Caco-2 (cell line): ENCODE results near the gene STT3B. TPM values are rescaled to one million over a fixed set of nuclear protein-coding genes. Genes with fewer than 3 reads are reported as not detected.

Source experiments
- BruUV-seq: library from RNA; stranded (reverse); fragments of 400-500 nt; replicated peaks from 2 replicates; lab custom pipeline; 2021; lab: Mats Ljungman, UMichigan
- CTCF ChIA-PET: fragments of 300-600 bp; sonication (Branson Sonifier 250); formaldehyde crosslinking; loops from one replicate; lab custom pipeline; 2022; ENCODE audit warnings: antibody characterized with exemption; lab: Charles Lee
- POLR2A ChIA-PET: fragments of 300-600 bp; sonication (Branson Sonifier 250); formaldehyde crosslinking; loops from one replicate; lab custom pipeline; 2022; ENCODE audit warnings: antibody characterized with exemption; lab: Charles Lee
- DNase-seq, 2 experiments: peaks; one replicate each; pipeline versions ENCODE4 v3.0.0 to v3.0.0-alpha.2; 2020 to 2022
- H3K27me3 ChIP-seq: replicated peaks from 2 replicates; pipeline ENCODE4 v1.6.0; 2011; ENCODE audit warnings: low read length; ENCODE audit not compliant: control insufficient read depth, insufficient read depth
- H3K36me3 ChIP-seq: 2 replicates; pipeline ENCODE4 v1.5.1; 2011; ENCODE audit warnings: low read length; ENCODE audit not compliant: control insufficient read depth, insufficient read depth
- H3K4me1 ChIP-seq: fragments of 250-450 bp; sonication (Bioruptor Pico); 2 replicates; pipeline ENCODE4 v1.5.1; 2020; ENCODE audit warnings: mild to moderate bottlenecking
- H3K4me3 ChIP-seq: 2 replicates; pipeline ENCODE4 v1.5.1; 2011; ENCODE audit warnings: low read depth, mild to moderate bottlenecking, control low read depth, low read length
- H3K9me3 ChIP-seq: fragments of 250-450 bp; sonication (Bioruptor Pico); 2 replicates; pipeline ENCODE4 v1.5.1; 2020; ENCODE audit warnings: mild to moderate bottlenecking, moderate library complexity
- H3K27ac Mint-ChIP-seq: one replicate; pipeline ENCODE4 v1.8.0; 2022; ENCODE audit warnings: mixed read lengths; ENCODE audit not compliant: unreplicated experiment
- H3K27me3 Mint-ChIP-seq: one replicate; pipeline ENCODE4 v1.8.0; 2022; ENCODE audit warnings: mixed read lengths; ENCODE audit not compliant: insufficient read depth, unreplicated experiment
- H3K36me3 Mint-ChIP-seq: one replicate; pipeline ENCODE4 v1.8.0; 2022; ENCODE audit warnings: mild to moderate bottlenecking, mixed read lengths; ENCODE audit not compliant: insufficient read depth, unreplicated experiment
- H3K4me1 Mint-ChIP-seq: one replicate; pipeline ENCODE4 v1.8.0; 2022; ENCODE audit warnings: low read depth, mixed read lengths; ENCODE audit not compliant: unreplicated experiment
- H3K4me3 Mint-ChIP-seq: one replicate; pipeline ENCODE4 v1.8.0; 2022; ENCODE audit warnings: mild to moderate bottlenecking, moderate library complexity, mixed read lengths; ENCODE audit not compliant: unreplicated experiment
- H3K9me3 Mint-ChIP-seq: one replicate; pipeline ENCODE4 v1.8.0; 2022; ENCODE audit warnings: mixed read lengths; ENCODE audit not compliant: unreplicated experiment
- CTCF ChIP-seq, 2 experiments: fragments of 200-600 bp in 1 of 2; IDR thresholded peaks; 1 replicate in 1 of 2; 2 replicates in 1 of 2; pipeline versions ENCODE4 v1.5.1 to v1.8.0; 2011 to 2022; ENCODE audit warnings: antibody characterized with exemption in 1 of 2, control low read depth in 1 of 2, inconsistent platforms in 1 of 2, low read depth in 1 of 2, low read length in 1 of 2, mild to moderate bottlenecking in 1 of 2, moderate library complexity in 1 of 2; ENCODE audit not compliant: insufficient read depth in 1 of 2, severe bottlenecking in 1 of 2, unreplicated experiment in 1 of 2
- intact Hi-C: fragments of 100-400 bp; cut with micrococcal nuclease; formaldehyde crosslinking; loops from one replicate; pipeline ENCODE4 v1.10.0; 2022; ENCODE audit not compliant: unreplicated experiment
- total RNA-seq: library from RNA; stranded (reverse); gene quantifications from 2 replicates; pipeline ENCODE4 v1.2.3, GENCODE V29; 2022

STT3B gene
- total RNA-seq, 1 experiment from 2014 or later, result 162 TPM

- no peak overlapping the region for H3K4me3 Mint-ChIP-seq
- H3K36me3 ChIP-seq, result no peaks in the 10 kb centered on the region
- H3K27me3 ChIP-seq, result no peaks in the 10 kb centered on the region
- H3K4me1 ChIP-seq, result no peaks in the 10 kb centered on the region
- H3K27me3 Mint-ChIP-seq, result no peaks in the 10 kb centered on the region
- no peaks in the 10 kb centered on the region for H3K9me3 Mint-ChIP-seq
- no peaks in the 10 kb centered on the region for H3K4me1 Mint-ChIP-seq
- ChIA-PET POLR2A (no interaction called here), CTCF (no interaction called here)
- TF ChIP-seq CTCF (IDR thresholded peaks at IDR 0.05; ENCODE audit: insufficient read depth in 1 of 2, low read depth in 1 of 2, low read length in 1 of 2, severe bottlenecking in 1 of 2, unreplicated experiment in 1 of 2), result no peak
- DNase-seq, result no peak
- BruUV-seq, result no TSS peak
- H3K36me3 Mint-ChIP-seq, result peaks cover 59% of the 10 kb centered on the region
- H3K9me3 ChIP-seq, result no peaks in the 10 kb centered on the region
- no peak overlapping the region for H3K4me3 ChIP-seq
- intact Hi-C loops, result no loop called here
- H3K27ac Mint-ChIP-seq, result no peak overlapping the region
Observed at GRCh38 chr3:31622636-31623288, 90.0 kb downstream of the STT3B start.

- ChIA-PET POLR2A (no interaction called here), CTCF (interaction anchor here (0.5 to 0.6 kb wide), 2 partner anchors 58 to 1011 kb away, joined by 3 to 4 read pairs; no protein-coding TSS in a partner anchor)
- Histone ChIP-seq H3K36me3 (no peaks in the 10 kb centered on the region), H3K4me3 (no peak overlapping the region), H3K4me1 (no peaks in the 10 kb centered on the region), H3K27me3 (no peaks in the 10 kb centered on the region), H3K9me3 (no peaks in the 10 kb centered on the region)
- H3K4me1 Mint-ChIP-seq, result no peaks in the 10 kb centered on the region
- H3K9me3 Mint-ChIP-seq, result no peaks in the 10 kb centered on the region
- no peaks in the 10 kb centered on the region for H3K27me3 Mint-ChIP-seq
- DNase-seq, result no peak
- intact Hi-C loops, result no loop called here
- H3K36me3 Mint-ChIP-seq, result peaks cover 68% of the 10 kb centered on the region
- TF ChIP-seq CTCF (IDR thresholded peaks at IDR 0.05; ENCODE audit: insufficient read depth in 1 of 2, low read depth in 1 of 2, low read length in 1 of 2, severe bottlenecking in 1 of 2, unreplicated experiment in 1 of 2), result no peak
- no peak overlapping the region for H3K4me3 Mint-ChIP-seq
- H3K27ac Mint-ChIP-seq, result no peak overlapping the region
- no TSS peak for BruUV-seq
Observed at GRCh38 chr3:31624083-31624709, 91.5 kb downstream of the STT3B start.

DNA sequence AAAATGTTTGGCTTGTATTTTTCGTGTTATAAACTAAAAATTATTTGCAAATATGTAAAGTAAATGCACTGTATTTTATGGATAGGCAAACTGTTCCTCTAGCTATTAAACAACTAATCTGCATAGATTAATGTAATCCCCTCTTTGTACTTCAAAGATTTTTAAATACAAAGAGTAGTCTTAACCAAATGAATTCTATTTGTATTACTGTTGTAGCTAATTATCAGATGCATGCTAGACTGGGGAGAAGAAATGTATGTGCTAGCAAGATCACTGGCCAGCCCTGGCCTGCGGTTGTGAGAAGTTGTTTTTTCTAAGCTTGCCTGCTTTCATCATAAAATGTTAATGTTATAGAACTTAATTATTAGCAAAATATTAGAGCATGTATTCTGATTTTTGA is 92.6 kb downstream of the STT3B start:
- Mint-ChIP-seq H3K36me3 (peaks cover 70% of the 10 kb centered on the region), H3K9me3 (no peaks in the 10 kb centered on the region), H3K4me1 (no peaks in the 10 kb centered on the region), H3K4me3 (no peak overlapping the region), H3K27me3 (no peaks in the 10 kb centered on the region), H3K27ac (no peak overlapping the region)
- no peak for TF ChIP-seq CTCF (IDR thresholded peaks at IDR 0.05; ENCODE audit: insufficient read depth in 1 of 2, low read depth in 1 of 2, low read length in 1 of 2, severe bottlenecking in 1 of 2, unreplicated experiment in 1 of 2)
- no peaks in the 10 kb centered on the region for H3K4me1 ChIP-seq
- H3K36me3 ChIP-seq, result no peaks in the 10 kb centered on the region
- no peak overlapping the region for H3K4me3 ChIP-seq
- DNase-seq, result no peak
- intact Hi-C loops, result no loop called here
- ChIA-PET CTCF (interaction anchor here (0.6 kb wide), 1 partner anchor 43 kb away, joined by 4 read pairs; no protein-coding TSS in a partner anchor), POLR2A (no interaction called here)
- no peaks in the 10 kb centered on the region for H3K9me3 ChIP-seq
- no peaks in the 10 kb centered on the region for H3K27me3 ChIP-seq
- BruUV-seq, result no TSS peak
